GM21528 (cell line): ENCODE data around the gene KIR3DL1.
"Not testable (repeated sequence)": the region's sequence is repeated elsewhere in the genome, so short reads cannot be mapped to it uniquely, and the experiment has no call there.

Source experiments
- ATAC-seq: cut with Tn5 transposase; IDR thresholded peaks from one replicate; pipeline ENCODE4 v1.9.1; 2021; ENCODE audit warnings: mild to moderate bottlenecking, moderate library complexity; ENCODE audit not compliant: unreplicated experiment, low FRiP score

KIR3DL1 gene

GRCh38 chr19:54816251-54816650, at the start of gene KIR3DL1:
Gene KIR3DL1, plus strand, starts transcription at chr19:54816468.
- ATAC-seq: not testable (repeated sequence)

GRCh38 chr19:54769646-54770045, 46.6 kb upstream of the KIR3DL1 start, which contains the start of gene KIR2DL1:
Gene KIR2DL1, plus strand, starts transcription at chr19:54769793. Its CDS starts 58 bp downstream, at chr19:54769851.
- ATAC-seq: not testable (repeated sequence)

DNA sequence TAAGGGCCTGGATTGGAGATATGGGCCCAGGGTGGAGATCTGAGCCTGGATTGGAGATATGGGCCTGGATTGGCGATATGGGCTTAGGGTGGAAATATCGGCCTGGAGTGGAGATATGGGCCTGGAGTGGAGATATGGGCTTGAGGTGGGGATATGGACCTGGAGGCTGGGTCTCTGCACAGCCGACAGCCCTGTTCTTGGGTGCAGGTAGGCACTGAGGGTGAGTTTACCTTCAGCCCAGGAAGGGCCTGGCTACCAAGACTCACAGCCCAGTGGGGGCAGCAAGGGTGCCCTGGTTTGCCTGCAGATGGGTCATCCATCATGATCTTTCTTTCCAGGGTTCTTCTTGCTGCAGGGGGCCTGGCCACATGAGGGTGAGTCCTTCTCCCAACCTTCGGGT, 45.8 kb upstream of the KIR3DL1 start:
- not testable (repeated sequence) for ATAC-seq

DNA sequence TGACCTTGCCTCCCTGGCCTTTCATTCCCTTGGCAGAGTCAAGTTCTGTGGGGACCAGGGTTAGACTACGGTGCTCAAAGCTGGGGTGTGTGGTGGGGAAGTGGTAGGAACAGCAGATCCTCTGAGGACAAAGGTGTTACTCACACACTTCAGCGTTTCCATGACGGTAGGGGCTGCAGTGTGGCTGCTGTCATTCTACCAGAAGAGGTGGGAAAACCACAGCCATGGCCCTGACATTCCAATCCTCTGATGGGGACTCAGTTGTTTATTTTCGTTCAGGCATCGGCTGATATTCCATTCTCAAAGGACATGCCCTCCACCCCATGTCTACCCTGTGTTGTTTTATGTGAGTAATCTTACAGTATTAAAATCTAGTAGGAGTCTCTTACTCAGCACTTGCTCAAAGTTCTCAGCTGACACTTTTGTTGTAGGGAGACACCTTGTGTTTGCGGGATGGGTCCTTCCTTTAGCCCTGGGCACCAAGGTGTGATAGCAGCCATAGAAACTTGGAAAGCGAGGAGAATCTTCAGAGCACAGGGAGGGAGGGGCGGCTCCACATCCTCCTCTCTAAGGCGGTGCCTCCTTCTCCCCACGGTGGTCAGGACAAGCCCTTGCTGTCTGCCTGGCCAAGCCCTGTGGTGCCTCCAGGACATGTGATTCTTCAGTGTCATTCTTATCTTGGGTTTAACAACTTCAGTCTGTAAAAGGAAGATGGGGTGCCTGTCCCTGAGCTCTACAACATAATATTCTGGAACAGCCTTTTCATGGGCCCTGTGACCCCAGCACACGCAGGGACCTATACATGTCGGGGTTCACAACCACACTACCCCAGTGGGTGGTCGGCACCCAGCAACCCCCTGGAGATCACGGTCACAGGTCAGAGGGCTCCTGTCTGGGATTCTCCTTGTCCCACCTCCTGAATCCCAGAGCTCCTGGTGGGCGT, 45.0 kb upstream of the KIR3DL1 start:
- not testable (repeated sequence) for ATAC-seq

GRCh38 chr19:54772666-54773065, 43.6 kb upstream of the KIR3DL1 start:
- ATAC-seq: not testable (repeated sequence)

GRCh38 chr19:54775095-54775815, 41.0 kb upstream of the KIR3DL1 start:
- not testable (repeated sequence) for ATAC-seq

DNA sequence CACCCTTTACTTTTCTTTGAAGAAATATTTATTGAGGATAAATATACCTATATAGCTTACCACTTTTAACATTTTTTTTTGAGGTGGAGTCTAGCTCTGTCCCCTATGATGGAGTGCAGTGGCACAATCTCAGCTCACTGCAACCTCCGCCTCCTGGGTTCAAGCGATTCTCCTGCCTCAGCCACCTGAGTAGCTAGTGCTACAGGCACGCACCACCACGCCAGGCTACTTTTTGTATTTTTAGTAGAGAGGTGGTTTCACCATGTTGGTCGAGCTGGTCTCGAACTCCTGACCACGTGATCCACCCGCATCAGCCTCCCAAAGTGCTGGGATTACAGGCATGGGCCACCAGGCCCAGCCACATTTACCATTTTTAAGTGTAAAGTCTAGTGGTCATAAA, 40.4 kb upstream of the KIR3DL1 start:
- not testable (repeated sequence) for ATAC-seq

DNA sequence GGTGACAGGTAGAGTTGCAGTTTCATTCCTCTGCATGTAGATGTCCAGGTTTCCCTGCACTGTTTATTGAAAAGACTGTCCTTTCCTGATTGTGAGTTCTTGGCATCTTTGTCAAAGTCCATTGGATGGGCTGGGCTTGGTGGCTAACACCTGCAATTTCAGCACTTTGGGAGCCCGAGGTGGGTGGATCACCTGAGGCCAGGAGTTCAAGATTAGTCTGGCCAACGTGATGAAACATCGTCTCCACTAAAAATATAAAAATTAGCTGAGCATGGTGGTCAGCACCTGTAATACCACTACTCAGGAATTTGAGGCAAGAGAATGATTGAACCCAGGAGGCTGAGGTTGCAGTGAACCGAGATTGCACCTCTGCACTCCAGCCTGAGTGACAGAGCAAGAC, 38.4 kb upstream of the KIR3DL1 start:
- ATAC-seq: not testable (repeated sequence)

DNA sequence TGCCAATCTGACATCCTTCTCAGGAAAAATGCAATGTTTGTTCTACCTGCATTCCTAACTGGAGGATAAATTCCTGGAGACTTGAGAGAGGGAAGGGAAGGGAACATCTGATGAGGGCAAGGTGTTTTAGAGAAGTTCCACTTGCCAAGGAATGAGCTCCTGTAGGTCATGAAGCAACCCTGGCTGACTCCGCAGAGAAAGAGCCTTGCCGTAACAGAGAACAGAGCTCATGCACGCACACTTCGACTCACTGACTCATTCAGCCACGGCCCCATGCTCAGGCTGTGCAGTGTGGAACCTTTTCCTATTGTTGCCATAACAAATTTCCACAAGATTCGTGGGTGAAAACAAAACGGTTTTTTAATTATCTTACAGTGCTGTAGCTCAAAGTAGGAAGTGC, 37.4 kb upstream of the KIR3DL1 start:
- ATAC-seq: not testable (repeated sequence)

GRCh38 chr19:54782916-54783315, 33.4 kb upstream of the KIR3DL1 start:
- not testable (repeated sequence) for ATAC-seq

GRCh38 chr19:54786091-54786723, 30.1 kb upstream of the KIR3DL1 start:
- not testable (repeated sequence) for ATAC-seq

DNA sequence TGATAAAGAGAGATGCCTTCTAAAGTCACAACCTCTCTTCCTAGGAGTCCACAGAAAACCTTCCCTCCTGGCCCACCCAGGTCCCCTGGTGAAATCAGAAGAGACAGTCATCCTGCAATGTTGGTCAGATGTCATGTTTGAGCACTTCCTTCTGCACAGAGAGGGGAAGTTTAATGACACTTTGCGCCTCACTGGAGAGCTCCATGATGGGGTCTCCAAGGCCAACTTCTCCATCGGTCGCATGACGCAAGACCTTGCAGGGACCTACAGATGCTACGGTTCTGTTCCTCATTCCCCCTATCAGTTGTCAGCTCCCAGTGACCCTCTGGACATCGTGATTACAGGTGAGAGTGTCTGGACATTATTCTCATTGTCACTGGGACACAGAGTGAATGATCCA, 28.1 kb upstream of the KIR3DL1 start:
- ATAC-seq: not testable (repeated sequence)

GRCh38 chr19:54790711-54791110, 25.6 kb upstream of the KIR3DL1 start:
- ATAC-seq: no peak

GRCh38 chr19:54791476-54791875, 24.8 kb upstream of the KIR3DL1 start:
- no peak for ATAC-seq

- no peak for ATAC-seq
Measured at GRCh38 chr19:54792814-54793213, 23.5 kb upstream of the KIR3DL1 start.

DNA sequence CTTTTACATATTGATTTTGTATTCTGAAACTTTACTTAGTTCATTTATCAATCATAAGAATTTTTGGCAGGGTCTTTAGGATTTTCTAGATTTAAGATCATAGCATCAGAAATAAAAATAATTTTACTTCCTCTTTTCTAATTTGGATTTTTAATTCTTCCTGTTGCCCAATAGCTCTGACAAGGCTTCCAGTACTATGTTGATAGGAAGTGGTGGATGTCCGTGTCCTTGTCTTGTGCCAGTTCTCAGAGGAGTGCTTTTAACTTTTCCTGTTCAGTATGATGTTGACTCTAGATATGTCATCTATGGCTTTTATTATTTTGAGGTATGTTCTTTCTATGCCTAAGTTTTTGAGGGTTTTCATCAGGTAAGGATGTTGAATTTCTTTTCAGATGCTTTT, 20.5 kb upstream of the KIR3DL1 start:
- no peak for ATAC-seq

DNA sequence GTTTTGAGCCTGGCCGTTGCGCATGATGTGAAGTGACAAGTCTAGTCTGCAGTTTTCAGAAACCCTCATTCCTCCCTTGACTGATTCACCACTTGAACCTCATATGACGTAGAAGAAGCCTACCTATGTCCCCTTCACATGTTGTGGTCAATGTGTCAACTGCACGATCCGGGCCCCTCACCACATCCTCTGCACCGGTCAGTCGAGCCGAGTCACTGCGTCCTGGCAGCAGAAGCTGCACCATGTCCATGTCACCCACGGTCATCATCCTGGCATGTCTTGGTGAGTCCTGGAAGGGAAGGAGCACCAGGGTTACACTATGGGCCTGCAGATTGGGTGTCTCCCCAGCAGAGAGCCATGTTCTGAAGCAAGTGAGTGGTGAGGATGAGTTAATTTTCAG, 12.9 kb upstream of the KIR3DL1 start, which contains the start of gene KIR2DL4:
Gene KIR2DL4, plus strand, starts transcription at position 201 of the 400 bp plus-strand sequence. Its CDS starts 42 bp downstream, at position 243.
- ATAC-seq: no peak

GRCh38 chr19:54804101-54804500, 12.2 kb upstream of the KIR3DL1 start:
- no peak for ATAC-seq

- no peak for ATAC-seq
Measured at GRCh38 chr19:54804571-54804970, 11.7 kb upstream of the KIR3DL1 start.

GRCh38 chr19:54805665-54806515, 10.4 kb upstream of the KIR3DL1 start:
- no peak for ATAC-seq
